ENCODE results near the gene RMC1. TPM values are rescaled to one million over a fixed set of nuclear protein-coding genes. Genes with fewer than 3 reads are reported as not detected.

The RMC1 gene
- total and polyA plus RNA-seq, 2 of the 13 experiments (the other 11 are each of a cell fraction or from before 2014, with no cell fraction given): 9.4 to 19.5 TPM

DNA sequence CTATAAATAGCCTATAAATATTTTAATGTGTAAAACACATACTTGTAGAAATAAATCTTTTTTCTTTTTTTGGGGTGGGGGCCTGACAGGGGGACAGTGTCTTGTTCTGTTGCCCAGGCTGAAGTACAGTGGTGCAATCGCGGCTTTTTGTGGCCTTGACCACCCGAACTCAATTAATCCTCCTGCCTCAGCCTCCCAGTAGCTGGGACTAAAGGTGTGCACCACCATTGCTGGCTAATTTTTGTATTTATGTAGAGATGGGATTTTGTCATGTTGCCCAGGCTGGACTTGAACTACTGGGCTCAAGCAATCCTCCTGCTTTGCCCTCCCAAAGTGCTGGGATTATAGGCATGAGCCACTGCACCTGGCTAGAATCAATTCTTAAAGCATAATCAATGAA, 45.4 kb downstream of the RMC1 start:
- Histone ChIP-seq H4K20me1 (ENCODE audit: insufficient read depth, low read length) (no peaks in the 10 kb centered on the region), H3K27me3 (ENCODE audit: control insufficient read depth in 1 of 2, insufficient read depth in 2 of 2, low read length in 2 of 2) (no peaks in the 10 kb centered on the region), H3K4me1 (ENCODE audit: insufficient read depth, low read length) (peaks cover 65% of the 10 kb centered on the region), H3K36me3 (replicated peaks in 1 of 2; ENCODE audit: control insufficient read depth in 1 of 2, insufficient read depth in 2 of 2, low read length in 2 of 2) (peaks cover 24 to 82% of the 10 kb centered on the region in 2 experiments), H3K9me3 (ENCODE audit: low read length) (no peaks in the 10 kb centered on the region), H2AFZ (ENCODE audit: low read length) (no peak overlapping the region), H3K27ac (ENCODE audit: extremely low read length, insufficient read depth, low read length) (peak overlapping the region; percentile 27), H3K4me3 (replicated peaks in 1 of 3; ENCODE audit: insufficient read depth in 1 of 3, low read depth in 2 of 3, low read length in 3 of 3) (no peak overlapping the region), H3K9ac (ENCODE audit: insufficient read depth, low read depth, low read length) (no peak overlapping the region), H3K4me2 (ENCODE audit: low read depth, low read length) (no peak overlapping the region), H3K79me2 (ENCODE audit: insufficient read depth, low read length) (peaks cover 9% of the 10 kb centered on the region)
- ATAC-seq (no peak), DNase-seq (ENCODE audit: low spot score) (no peak), FAIRE-seq (no peak)
- CTCF ChIA-PET (ENCODE audit: low intra/inter-chr PET ratio, low total read pairs): no interaction called here
- 91% methylated on average over 3 of the region's 3 CpGs for WGBS (ENCODE audit: low lambda C conversion rate)
- in situ Hi-C loops (cut with HindIII; ENCODE audit: extremely low pct_ligation_motif_present, low pct_unique_long_range_greater_than_20kb) (loop anchor here (5.0 kb wide), 1 partner anchor 39 kb away; the partner anchor contains the start of gene NPC1), intact Hi-C loops (cut with micrococcal nuclease; ENCODE audit: unreplicated experiment) (loop anchor here (1.0 kb wide), 1 partner anchor 8 kb away; no protein-coding TSS in a partner anchor)
- POLR2A ChIA-PET: no interaction called here
- TF ChIP-seq RFXAP (CRISPR knock-in tag; IDR thresholded peaks at IDR 0.05; ENCODE audit: borderline replicate concordance): no peak
- TF ChIP-seq, protein P1, sequence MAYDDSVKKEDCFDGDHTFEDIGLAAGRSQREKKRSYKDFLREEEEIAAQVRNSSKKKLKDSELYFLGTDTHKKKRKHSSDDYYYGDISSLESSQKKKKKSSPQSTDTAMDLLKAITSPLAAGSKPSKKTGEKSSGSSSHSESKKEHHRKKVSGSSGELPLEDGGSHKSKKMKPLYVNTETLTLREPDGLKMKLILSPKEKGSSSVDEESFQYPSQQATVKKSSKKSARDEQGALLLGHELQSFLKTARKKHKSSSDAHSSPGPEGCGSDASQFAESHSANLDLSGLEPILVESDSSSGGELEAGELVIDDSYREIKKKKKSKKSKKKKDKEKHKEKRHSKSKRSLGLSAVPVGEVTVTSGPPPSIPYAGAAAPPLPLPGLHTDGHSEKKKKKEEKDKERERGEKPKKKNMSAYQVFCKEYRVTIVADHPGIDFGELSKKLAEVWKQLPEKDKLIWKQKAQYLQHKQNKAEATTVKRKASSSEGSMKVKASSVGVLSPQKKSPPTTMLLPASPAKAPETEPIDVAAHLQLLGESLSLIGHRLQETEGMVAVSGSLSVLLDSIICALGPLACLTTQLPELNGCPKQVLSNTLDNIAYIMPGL (CRISPR knock-in tag; IDR thresholded peaks at IDR 0.05; ENCODE audit: borderline replicate concordance in 1 of 2, low read depth in 1 of 2): no peak
- no peak for TF ChIP-seq PHF20 (CRISPR knock-in tag; IDR thresholded peaks at IDR 0.05)
- TF ChIP-seq TAF1 (CRISPR knock-in tag; IDR thresholded peaks at IDR 0.05): no peak
- no peak for TF ChIP-seq SIX1 (CRISPR knock-in tag; IDR thresholded peaks at IDR 0.05; ENCODE audit: borderline replicate concordance)
- peak; percentile 59; the same call in 1 of the 2 replicates for TF ChIP-seq ZNF460 (CRISPR knock-in tag; IDR thresholded peaks at IDR 0.05; ENCODE audit: borderline replicate concordance)
- TF ChIP-seq, protein P2, sequence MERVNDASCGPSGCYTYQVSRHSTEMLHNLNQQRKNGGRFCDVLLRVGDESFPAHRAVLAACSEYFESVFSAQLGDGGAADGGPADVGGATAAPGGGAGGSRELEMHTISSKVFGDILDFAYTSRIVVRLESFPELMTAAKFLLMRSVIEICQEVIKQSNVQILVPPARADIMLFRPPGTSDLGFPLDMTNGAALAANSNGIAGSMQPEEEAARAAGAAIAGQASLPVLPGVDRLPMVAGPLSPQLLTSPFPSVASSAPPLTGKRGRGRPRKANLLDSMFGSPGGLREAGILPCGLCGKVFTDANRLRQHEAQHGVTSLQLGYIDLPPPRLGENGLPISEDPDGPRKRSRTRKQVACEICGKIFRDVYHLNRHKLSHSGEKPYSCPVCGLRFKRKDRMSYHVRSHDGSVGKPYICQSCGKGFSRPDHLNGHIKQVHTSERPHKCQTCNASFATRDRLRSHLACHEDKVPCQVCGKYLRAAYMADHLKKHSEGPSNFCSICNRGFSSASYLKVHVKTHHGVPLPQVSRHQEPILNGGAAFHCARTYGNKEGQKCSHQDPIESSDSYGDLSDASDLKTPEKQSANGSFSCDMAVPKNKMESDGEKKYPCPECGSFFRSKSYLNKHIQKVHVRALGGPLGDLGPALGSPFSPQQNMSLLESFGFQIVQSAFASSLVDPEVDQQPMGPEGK (CRISPR knock-in tag; IDR thresholded peaks at IDR 0.05): 0 out of 2 replicates have a peak, but pooled peaks have one; percentile 13
- TF ChIP-seq, protein P3, sequence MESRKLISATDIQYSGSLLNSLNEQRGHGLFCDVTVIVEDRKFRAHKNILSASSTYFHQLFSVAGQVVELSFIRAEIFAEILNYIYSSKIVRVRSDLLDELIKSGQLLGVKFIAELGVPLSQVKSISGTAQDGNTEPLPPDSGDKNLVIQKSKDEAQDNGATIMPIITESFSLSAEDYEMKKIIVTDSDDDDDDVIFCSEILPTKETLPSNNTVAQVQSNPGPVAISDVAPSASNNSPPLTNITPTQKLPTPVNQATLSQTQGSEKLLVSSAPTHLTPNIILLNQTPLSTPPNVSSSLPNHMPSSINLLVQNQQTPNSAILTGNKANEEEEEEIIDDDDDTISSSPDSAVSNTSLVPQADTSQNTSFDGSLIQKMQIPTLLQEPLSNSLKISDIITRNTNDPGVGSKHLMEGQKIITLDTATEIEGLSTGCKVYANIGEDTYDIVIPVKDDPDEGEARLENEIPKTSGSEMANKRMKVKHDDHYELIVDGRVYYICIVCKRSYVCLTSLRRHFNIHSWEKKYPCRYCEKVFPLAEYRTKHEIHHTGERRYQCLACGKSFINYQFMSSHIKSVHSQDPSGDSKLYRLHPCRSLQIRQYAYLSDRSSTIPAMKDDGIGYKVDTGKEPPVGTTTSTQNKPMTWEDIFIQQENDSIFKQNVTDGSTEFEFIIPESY (CRISPR knock-in tag; IDR thresholded peaks at IDR 0.05): peak; percentile 60
- no peak for TF ChIP-seq HMG20A (CRISPR knock-in tag; IDR thresholded peaks at IDR 0.05; ENCODE audit: borderline replicate concordance)
- TF ChIP-seq, protein P4, sequence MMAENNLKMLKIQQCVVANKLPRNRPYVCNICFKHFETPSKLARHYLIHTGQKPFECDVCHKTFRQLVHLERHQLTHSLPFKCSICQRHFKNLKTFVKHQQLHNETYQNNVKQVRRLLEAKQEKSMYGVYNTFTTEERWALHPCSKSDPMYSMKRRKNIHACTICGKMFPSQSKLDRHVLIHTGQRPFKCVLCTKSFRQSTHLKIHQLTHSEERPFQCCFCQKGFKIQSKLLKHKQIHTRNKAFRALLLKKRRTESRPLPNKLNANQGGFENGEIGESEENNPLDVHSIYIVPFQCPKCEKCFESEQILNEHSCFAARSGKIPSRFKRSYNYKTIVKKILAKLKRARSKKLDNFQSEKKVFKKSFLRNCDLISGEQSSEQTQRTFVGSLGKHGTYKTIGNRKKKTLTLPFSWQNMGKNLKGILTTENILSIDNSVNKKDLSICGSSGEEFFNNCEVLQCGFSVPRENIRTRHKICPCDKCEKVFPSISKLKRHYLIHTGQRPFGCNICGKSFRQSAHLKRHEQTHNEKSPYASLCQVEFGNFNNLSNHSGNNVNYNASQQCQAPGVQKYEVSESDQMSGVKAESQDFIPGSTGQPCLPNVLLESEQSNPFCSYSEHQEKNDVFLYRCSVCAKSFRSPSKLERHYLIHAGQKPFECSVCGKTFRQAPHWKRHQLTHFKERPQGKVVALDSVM (CRISPR knock-in tag; IDR thresholded peaks at IDR 0.05): 0 out of 2 replicates have a peak, but pooled peaks have one; percentile 36
- no peak for TF ChIP-seq ZMYM4 (CRISPR knock-in tag; IDR thresholded peaks at IDR 0.05)
- no TSS peak for BruUV-seq (replicated peaks)

Measured in HepG2 (cell line).